H1 (cell line): ENCODE measurements around the gene OCIAD1.
"Not testable (repeated sequence)": the region's sequence is repeated elsewhere in the genome, so short reads cannot be mapped to it uniquely, and the experiment has no call there.

Source experiments
- CEBPB ChIP-seq: IDR thresholded peaks from 2 replicates; pipeline ENCODE4 v1.6.1; 2012; ENCODE audit warnings: low read depth, low read length
- EP300 ChIP-seq, 2 experiments: IDR thresholded peaks; 1 replicate in 1 of 2; 2 replicates in 1 of 2; pipeline ENCODE4 v1.6.1; 2011 to 2012; ENCODE audit warnings: low read depth in 2 of 2, low read length in 2 of 2, mild to moderate bottlenecking in 2 of 2, borderline replicate concordance in 1 of 2, inconsistent platforms in 1 of 2, moderate library complexity in 1 of 2
- GABPA ChIP-seq: IDR thresholded peaks from 2 replicates; pipeline ENCODE4 v1.6.1; 2011; ENCODE audit warnings: mild to moderate bottlenecking, low read length, moderate library complexity, borderline replicate concordance; ENCODE audit not compliant: insufficient read depth
- MAFK ChIP-seq: IDR thresholded peaks from 2 replicates; pipeline ENCODE4 v1.6.1; 2012; ENCODE audit warnings: low read depth, mild to moderate bottlenecking, improper control_type of control experiment, low read length
- PHF8 ChIP-seq: fragments of 200-600 bp; sonication (generic); conservative IDR thresholded peaks from 2 replicates; pipeline ENCODE4 v1.7.1; 2012; ENCODE audit warnings: low read depth, mild to moderate bottlenecking, inconsistent platforms, low read length, moderate library complexity
- POLR2A ChIP-seq, 2 experiments: IDR thresholded peaks; 1 replicate in 1 of 2; 2 replicates in 1 of 2; pipeline ENCODE4 v1.6.1; 2011; ENCODE audit warnings: low read depth in 2 of 2, low read length in 2 of 2, mild to moderate bottlenecking in 2 of 2; ENCODE audit errors: control extremely low read depth in 1 of 2
- TEAD4 ChIP-seq: IDR thresholded peaks from 2 replicates; pipeline ENCODE4 v1.6.1; 2012; ENCODE audit warnings: low read depth, low read length, inconsistent platforms, mixed read lengths
- TF ChIP-seq, protein P1 (sequence below), 3 experiments: IDR thresholded peaks; 1 replicate in 2 of 3; 2 replicates in 1 of 3; pipeline versions ENCODE4 v1.5.1 to v1.6.1; 2011; ENCODE audit warnings: low read length in 3 of 3, mild to moderate bottlenecking in 3 of 3, inconsistent platforms in 2 of 3, low read depth in 1 of 3, moderate library complexity in 1 of 3; ENCODE audit not compliant: insufficient read depth in 1 of 3; ENCODE audit errors: control extremely low read depth in 1 of 3

DNA sequence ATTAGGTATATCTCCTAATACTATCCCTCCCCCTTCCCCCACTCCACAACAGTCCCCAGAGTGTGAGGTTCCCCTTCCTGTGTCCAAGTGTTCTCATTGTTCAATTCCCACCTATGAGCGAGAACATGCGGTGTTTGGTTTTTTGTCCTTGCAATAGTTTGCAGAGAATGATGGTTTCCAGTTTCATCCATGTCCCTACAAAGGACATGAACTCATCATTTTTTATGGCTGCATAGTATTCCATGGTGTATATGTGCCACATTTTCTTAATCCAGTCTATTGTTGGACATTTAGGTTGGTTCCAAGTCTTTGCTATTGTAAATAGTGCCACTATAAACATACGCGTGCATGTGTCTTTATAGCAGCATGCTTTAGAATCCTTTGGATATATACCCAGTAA, 33.8 kb downstream of the OCIAD1 start:
- TF ChIP-seq, protein P1, sequence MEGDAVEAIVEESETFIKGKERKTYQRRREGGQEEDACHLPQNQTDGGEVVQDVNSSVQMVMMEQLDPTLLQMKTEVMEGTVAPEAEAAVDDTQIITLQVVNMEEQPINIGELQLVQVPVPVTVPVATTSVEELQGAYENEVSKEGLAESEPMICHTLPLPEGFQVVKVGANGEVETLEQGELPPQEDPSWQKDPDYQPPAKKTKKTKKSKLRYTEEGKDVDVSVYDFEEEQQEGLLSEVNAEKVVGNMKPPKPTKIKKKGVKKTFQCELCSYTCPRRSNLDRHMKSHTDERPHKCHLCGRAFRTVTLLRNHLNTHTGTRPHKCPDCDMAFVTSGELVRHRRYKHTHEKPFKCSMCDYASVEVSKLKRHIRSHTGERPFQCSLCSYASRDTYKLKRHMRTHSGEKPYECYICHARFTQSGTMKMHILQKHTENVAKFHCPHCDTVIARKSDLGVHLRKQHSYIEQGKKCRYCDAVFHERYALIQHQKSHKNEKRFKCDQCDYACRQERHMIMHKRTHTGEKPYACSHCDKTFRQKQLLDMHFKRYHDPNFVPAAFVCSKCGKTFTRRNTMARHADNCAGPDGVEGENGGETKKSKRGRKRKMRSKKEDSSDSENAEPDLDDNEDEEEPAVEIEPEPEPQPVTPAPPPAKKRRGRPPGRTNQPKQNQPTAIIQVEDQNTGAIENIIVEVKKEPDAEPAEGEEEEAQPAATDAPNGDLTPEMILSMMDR (IDR thresholded peaks at IDR 0.05; ENCODE audit: control extremely low read depth in 1 of 3, insufficient read depth in 1 of 3, low read depth in 1 of 3, low read length in 3 of 3), result not testable (repeated sequence)
- not testable (repeated sequence) for TF ChIP-seq POLR2A (IDR thresholded peaks at IDR 0.05; ENCODE audit: control extremely low read depth in 1 of 2, low read depth in 2 of 2, low read length in 2 of 2); GABPA; CEBPB; EP300 (IDR thresholded peaks at IDR 0.05; ENCODE audit: borderline replicate concordance in 1 of 2, low read depth in 2 of 2, low read length in 2 of 2); PHF8; MAFK; TEAD4
